NCI-H510A treated with DMSO at 0.1 percent for 48 hours (cell line): ENCODE data around the gene CACNA2D4.
"Not testable (repeated sequence)": the region's sequence is repeated elsewhere in the genome, so short reads cannot be mapped to it uniquely, and the experiment has no call there.

ENCODE experiments used
- DNase-seq: peaks from one replicate; lab custom pipeline; 2025; lab: John Stamatoyannopoulos, UW

Gene CACNA2D4

GRCh38 chr12:1918081-1918883 lies at the start of gene CACNA2D4:
Gene CACNA2D4, minus strand, starts transcription at chr12:1918652. Its CDS starts 179 bp downstream, at chr12:1918473.
- DNase-seq = no peak

GRCh38 chr12:1966561-1967226 lies 48.2 kb upstream of the CACNA2D4 start:
- no peak for DNase-seq

- no peak for DNase-seq
These were observed 47.5 kb upstream of the CACNA2D4 start for GRCh38 chr12:1965916-1966315.

GRCh38 chr12:1962051-1963020 lies 43.9 kb upstream of the CACNA2D4 start:
- no peak for DNase-seq

- no peak for DNase-seq
These were observed 38.3 kb upstream of the CACNA2D4 start for GRCh38 chr12:1956716-1957115.

- DNase-seq = no peak
These were observed 31.5 kb upstream of the CACNA2D4 start for GRCh38 chr12:1949771-1950470.

GRCh38 chr12:1948883-1949282 lies 30.4 kb upstream of the CACNA2D4 start:
- no peak for DNase-seq

GRCh38 chr12:1947081-1947480 lies 28.6 kb upstream of the CACNA2D4 start:
- no peak for DNase-seq

- DNase-seq = no peak
These were observed 27.8 kb upstream of the CACNA2D4 start for GRCh38 chr12:1946296-1946695.

- DNase-seq = not testable (repeated sequence)
These were observed 27.1 kb upstream of the CACNA2D4 start for GRCh38 chr12:1945502-1945901.

GRCh38 chr12:1939801-1940607 lies 21.6 kb upstream of the CACNA2D4 start:
- DNase-seq = peak; percentile 69

- no peak for DNase-seq
These were observed 20.9 kb upstream of the CACNA2D4 start for GRCh38 chr12:1939331-1939730.

- DNase-seq = no peak
These were observed 19.2 kb upstream of the CACNA2D4 start for GRCh38 chr12:1937481-1938224.

- DNase-seq = peak; percentile 55
These were observed 18.2 kb upstream of the CACNA2D4 start for GRCh38 chr12:1936406-1937320.

GRCh38 chr12:1935700-1936378 lies 17.4 kb upstream of the CACNA2D4 start:
- no peak for DNase-seq

- DNase-seq = no peak
These were observed 16.8 kb upstream of the CACNA2D4 start for GRCh38 chr12:1935242-1935641.

- no peak for DNase-seq
These were observed 16.4 kb upstream of the CACNA2D4 start for GRCh38 chr12:1934831-1935230.

GRCh38 chr12:1934068-1934467 lies 15.6 kb upstream of the CACNA2D4 start:
- no peak for DNase-seq
